ENCODE results near the gene GNAI2.

Gene GNAI2

DNA sequence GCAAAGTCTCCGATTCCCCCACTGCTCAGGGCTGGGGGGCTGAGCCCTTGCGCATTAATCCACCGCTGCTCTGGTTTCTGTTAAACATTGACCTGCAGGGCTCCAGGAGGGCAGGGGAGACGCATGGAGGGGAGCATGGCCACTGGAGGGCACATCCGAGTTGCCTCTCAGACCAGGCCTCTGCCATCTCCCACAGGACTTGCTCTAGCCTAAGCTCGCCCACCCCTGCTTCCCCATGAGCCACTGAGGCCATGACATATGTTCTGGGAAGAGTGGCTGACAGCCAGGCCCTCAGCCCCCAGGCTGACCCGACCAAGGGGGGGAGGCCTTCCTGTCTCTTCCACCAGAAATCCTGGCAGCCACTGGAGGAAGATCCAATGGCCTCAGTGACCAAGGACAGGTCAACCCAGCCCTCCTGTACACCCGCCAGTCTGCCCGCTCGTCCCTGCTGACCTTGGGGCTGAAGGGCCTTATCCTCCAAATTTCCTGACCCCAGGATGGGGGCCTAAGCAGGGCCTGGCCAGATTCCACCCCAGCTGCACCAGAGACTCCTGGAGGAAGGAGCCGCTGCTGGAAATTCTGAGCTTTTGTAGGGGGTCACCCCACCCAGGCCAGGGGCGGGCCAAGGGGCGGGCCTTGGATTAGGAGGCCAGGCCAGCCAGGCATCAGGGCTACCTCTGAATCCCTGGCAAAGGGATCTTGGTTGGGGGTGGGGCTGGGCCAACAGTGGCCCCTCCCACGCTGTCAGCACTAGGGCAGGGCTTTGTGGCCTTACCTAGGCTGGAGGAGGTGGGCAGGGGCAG is 67.2 kb downstream of the GNAI2 start, which contains the start of gene HYAL1:
TSS of gene HYAL1 (minus strand) at position 562 of the 803 bp plus-strand sequence. CDS start 618 bp downstream, outside the sequence.
- peak; percentile 44; the same call in 1 of the 2 replicates for TF ChIP-seq ZBTB7A (IDR thresholded peaks at IDR 0.05; ENCODE audit: low read depth)
- TF ChIP-seq RAD21 (IDR thresholded peaks at IDR 0.05; ENCODE audit: low read depth): peak; percentile 45
- TF ChIP-seq, protein P1, sequence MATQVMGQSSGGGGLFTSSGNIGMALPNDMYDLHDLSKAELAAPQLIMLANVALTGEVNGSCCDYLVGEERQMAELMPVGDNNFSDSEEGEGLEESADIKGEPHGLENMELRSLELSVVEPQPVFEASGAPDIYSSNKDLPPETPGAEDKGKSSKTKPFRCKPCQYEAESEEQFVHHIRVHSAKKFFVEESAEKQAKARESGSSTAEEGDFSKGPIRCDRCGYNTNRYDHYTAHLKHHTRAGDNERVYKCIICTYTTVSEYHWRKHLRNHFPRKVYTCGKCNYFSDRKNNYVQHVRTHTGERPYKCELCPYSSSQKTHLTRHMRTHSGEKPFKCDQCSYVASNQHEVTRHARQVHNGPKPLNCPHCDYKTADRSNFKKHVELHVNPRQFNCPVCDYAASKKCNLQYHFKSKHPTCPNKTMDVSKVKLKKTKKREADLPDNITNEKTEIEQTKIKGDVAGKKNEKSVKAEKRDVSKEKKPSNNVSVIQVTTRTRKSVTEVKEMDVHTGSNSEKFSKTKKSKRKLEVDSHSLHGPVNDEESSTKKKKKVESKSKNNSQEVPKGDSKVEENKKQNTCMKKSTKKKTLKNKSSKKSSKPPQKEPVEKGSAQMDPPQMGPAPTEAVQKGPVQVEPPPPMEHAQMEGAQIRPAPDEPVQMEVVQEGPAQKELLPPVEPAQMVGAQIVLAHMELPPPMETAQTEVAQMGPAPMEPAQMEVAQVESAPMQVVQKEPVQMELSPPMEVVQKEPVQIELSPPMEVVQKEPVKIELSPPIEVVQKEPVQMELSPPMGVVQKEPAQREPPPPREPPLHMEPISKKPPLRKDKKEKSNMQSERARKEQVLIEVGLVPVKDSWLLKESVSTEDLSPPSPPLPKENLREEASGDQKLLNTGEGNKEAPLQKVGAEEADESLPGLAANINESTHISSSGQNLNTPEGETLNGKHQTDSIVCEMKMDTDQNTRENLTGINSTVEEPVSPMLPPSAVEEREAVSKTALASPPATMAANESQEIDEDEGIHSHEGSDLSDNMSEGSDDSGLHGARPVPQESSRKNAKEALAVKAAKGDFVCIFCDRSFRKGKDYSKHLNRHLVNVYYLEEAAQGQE (IDR thresholded peaks at IDR 0.05; ENCODE audit: low read depth): no peak

DNA sequence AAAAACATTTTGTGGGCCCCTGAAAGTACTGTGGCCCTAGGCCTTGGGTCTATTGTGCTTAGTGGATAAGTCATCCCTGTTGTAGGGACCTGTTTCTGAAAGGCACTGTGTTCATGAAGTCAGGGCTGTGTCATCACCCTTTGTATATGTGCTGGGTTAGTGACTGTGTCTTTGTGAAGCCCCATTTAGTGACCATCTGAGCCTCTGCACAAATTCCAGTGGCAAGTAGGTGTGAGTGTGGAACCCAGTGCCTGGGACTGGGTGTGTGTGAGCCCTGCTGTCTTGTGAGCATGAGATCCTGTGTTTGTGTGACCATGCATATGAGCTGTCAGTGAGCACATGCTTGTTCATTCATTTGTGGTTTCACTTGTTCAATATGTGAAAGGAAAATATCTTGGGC is 68.6 kb downstream of the GNAI2 start:
- TF ChIP-seq EGR1 (IDR thresholded peaks at IDR 0.05) (no peak), TEAD4 (IDR thresholded peaks at IDR 0.05) (no peak), NFIC (IDR thresholded peaks at IDR 0.05) (no peak), TAF1 (IDR thresholded peaks at IDR 0.05; ENCODE audit: low read depth) (no peak), CEBPB (IDR thresholded peaks at IDR 0.05) (no peak), YY1 (IDR thresholded peaks at IDR 0.05; ENCODE audit: low read depth) (no peak), USF1 (IDR thresholded peaks at IDR 0.05) (no peak), CREB1 (IDR thresholded peaks at IDR 0.05; ENCODE audit: low read depth) (no peak), RAD21 (IDR thresholded peaks at IDR 0.05; ENCODE audit: low read depth) (no peak), ZBTB7A (IDR thresholded peaks at IDR 0.05; ENCODE audit: low read depth) (no peak), EP300 (IDR thresholded peaks at IDR 0.05; ENCODE audit: borderline replicate concordance) (no peak), TCF12 (IDR thresholded peaks at IDR 0.05; ENCODE audit: low read depth) (no peak), FOXM1 (IDR thresholded peaks at IDR 0.05; ENCODE audit: borderline replicate concordance, low read depth) (no peak)
- TF ChIP-seq, protein P2, sequence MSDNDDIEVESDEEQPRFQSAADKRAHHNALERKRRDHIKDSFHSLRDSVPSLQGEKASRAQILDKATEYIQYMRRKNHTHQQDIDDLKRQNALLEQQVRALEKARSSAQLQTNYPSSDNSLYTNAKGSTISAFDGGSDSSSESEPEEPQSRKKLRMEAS (IDR thresholded peaks at IDR 0.05): no peak
- TF ChIP-seq, protein P1 (IDR thresholded peaks at IDR 0.05; ENCODE audit: low read depth): no peak
